Ovary (tissue), 9 donors: ENCODE results near the gene KCNN3. TPM values are rescaled to one million over a fixed set of nuclear protein-coding genes. Genes with fewer than 3 reads are reported as not detected.

Source experiments
- DNase-seq, 5 donors: peaks; one replicate each; pipeline ENCODE4 v3.0.0-alpha.2; 2019 to 2020
- H3K27ac ChIP-seq, 2 donors: fragments of 200-600 bp; one replicate each; pipeline versions ENCODE4 v1.5.1 to v1.8.0; 2019 to 2022
- H3K27me3 ChIP-seq: fragments of 200-600 bp; one replicate; pipeline ENCODE4 v1.8.0; 2022
- H3K36me3 ChIP-seq: fragments of 200-600 bp; sonication (generic); one replicate; pipeline ENCODE4 v1.5.1; 2019
- H3K4me1 ChIP-seq: one replicate; pipeline ENCODE4 v1.8.1; 2013; ENCODE audit warnings: mild to moderate bottlenecking, moderate library complexity; ENCODE audit not compliant: insufficient read depth
- H3K4me3 ChIP-seq: fragments of 200-600 bp; sonication (generic); one replicate; pipeline ENCODE4 v1.5.1; 2017
- H3K9me3 ChIP-seq, 2 donors: fragments of 200-600 bp in 1 of 2; sonication (generic) in 1 of 2; one replicate each; pipeline versions ENCODE4 v1.5.1 to v1.8.1; 2013 to 2019; ENCODE audit warnings: mild to moderate bottlenecking in 1 of 2, moderate library complexity in 1 of 2
- EP300 ChIP-seq: sonication (generic); formaldehyde crosslinking; IDR thresholded peaks from one replicate; pipeline ENCODE4 v1.6.1; 2017; ENCODE audit warnings: antibody characterized with exemption
- POLR2A ChIP-seq: fragments of 450-650 bp; IDR thresholded peaks from one replicate; pipeline ENCODE4 v1.6.1; 2017; ENCODE audit warnings: antibody characterized with exemption, mild to moderate bottlenecking, moderate library complexity
- WGBS, 3 donors: extraction: QIAGEN DNeasy Blood & Tissue Kit in 1 of 3; methylation state at CpG; one replicate each; pipeline versions ENCODE4 v1.1.5 to v1.1.7; 2013 to 2017; 5-methylcytosine and 5-hydroxymethylcytosine counted together
- intact Hi-C, 4 donors: fragments of 100-400 bp; cut with DNase I; formaldehyde crosslinking; loops; one replicate each; pipeline versions ENCODE4 v1.11.0 to v1.15.1; 2022 to 2023
- polyA plus RNA-seq, 2 donors: library from polyadenylated mRNA; stranded (reverse); fragments of 200-250 nt in 1 of 2; fragments of 350-450 nt in 1 of 2; fragmentation: Illumina TruSeq in 1 of 2; extraction: RNeasy Lipid Tissue Mini Kit (QIAGEN cat#74804) in 1 of 2; gene quantifications; one replicate each; pipeline ENCODE4 v1.2.3, GENCODE V29; 2013 to 2014
- total RNA-seq, 7 donors: library from RNA; depleted of rRNA in 2 of 7; stranded (reverse); fragments of >200 nt in 2 of 7; fragmentation: NEBNext Ultra II Directional in 3 of 7; extraction: Animal tissue kit (Norgen Biotek cat#: 25700) in 3 of 7; gene quantifications; one replicate each; pipeline versions ENCODE4 v1.1.0 to v1.2.4, GENCODE V29; 2016 to 2023
- TF ChIP-seq, protein P1 (sequence below), 3 donors: fragments of 450-650 bp in 2 of 3; fragments of 200-600 bp in 1 of 3; IDR thresholded peaks; one replicate each; pipeline versions ENCODE4 v1.5.1 to v1.8.0; 2016 to 2022; ENCODE audit warnings: antibody characterized with exemption in 3 of 3, mild to moderate bottlenecking in 1 of 3
- donor health status: DM: no; HTN: no; CAD: no; lungs with moderate emphysema.
- donor health status: DM: no; HTN: no; CAD: no.
- donor health status: Bipolar disorder and iron deficiency.
- donor health status: DM: yes; HTN: yes; CAD: no.
- donor health status: DM: no; HTN: no; CAD: no.
- donor health status: DM: yes; HTN: yes; CAD: no.

The KCNN3 gene
- total and polyA plus RNA-seq, 9 donors = 0.71 to 6.1 (median 1.7) TPM

DNA sequence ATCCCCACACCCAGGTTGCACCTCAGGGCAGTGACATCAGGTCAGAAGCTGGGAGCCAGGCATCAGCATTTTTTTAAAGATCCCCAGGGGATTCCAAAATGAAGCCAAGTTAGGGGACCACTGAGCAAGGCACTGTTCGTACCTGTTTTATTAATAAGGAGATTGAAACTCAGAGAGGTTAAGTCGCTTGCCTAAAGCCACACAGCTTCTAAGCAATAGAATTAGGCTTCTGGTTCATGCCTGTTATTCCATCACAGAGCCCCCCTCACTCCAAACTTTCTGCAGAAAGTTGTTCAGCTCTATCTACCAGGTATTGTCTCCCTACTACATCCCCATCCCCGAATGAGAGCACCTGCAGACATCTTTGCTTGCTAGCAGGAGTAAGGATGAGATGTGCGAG is 28.7 kb downstream of the KCNN3 start:
- Histone ChIP-seq H3K27ac (no peak overlapping the region), H3K4me3 (no peak overlapping the region), H3K36me3 (no peaks in the 10 kb centered on the region), H3K9me3 (no peaks in the 10 kb centered on the region), H3K27me3 (no peaks in the 10 kb centered on the region), H3K4me1 (no peaks in the 10 kb centered on the region)
- TF ChIP-seq POLR2A (no peak), EP300 (no peak)
- TF ChIP-seq, protein P1, sequence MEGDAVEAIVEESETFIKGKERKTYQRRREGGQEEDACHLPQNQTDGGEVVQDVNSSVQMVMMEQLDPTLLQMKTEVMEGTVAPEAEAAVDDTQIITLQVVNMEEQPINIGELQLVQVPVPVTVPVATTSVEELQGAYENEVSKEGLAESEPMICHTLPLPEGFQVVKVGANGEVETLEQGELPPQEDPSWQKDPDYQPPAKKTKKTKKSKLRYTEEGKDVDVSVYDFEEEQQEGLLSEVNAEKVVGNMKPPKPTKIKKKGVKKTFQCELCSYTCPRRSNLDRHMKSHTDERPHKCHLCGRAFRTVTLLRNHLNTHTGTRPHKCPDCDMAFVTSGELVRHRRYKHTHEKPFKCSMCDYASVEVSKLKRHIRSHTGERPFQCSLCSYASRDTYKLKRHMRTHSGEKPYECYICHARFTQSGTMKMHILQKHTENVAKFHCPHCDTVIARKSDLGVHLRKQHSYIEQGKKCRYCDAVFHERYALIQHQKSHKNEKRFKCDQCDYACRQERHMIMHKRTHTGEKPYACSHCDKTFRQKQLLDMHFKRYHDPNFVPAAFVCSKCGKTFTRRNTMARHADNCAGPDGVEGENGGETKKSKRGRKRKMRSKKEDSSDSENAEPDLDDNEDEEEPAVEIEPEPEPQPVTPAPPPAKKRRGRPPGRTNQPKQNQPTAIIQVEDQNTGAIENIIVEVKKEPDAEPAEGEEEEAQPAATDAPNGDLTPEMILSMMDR (IDR thresholded peaks at IDR 0.05) = no peak
- intact Hi-C loops = no loop called here
- DNase-seq = no peak
- WGBS, 3 donors = 85 to 99% (median 98%) methylated on average over 4 of the region's 4 CpGs

DNA sequence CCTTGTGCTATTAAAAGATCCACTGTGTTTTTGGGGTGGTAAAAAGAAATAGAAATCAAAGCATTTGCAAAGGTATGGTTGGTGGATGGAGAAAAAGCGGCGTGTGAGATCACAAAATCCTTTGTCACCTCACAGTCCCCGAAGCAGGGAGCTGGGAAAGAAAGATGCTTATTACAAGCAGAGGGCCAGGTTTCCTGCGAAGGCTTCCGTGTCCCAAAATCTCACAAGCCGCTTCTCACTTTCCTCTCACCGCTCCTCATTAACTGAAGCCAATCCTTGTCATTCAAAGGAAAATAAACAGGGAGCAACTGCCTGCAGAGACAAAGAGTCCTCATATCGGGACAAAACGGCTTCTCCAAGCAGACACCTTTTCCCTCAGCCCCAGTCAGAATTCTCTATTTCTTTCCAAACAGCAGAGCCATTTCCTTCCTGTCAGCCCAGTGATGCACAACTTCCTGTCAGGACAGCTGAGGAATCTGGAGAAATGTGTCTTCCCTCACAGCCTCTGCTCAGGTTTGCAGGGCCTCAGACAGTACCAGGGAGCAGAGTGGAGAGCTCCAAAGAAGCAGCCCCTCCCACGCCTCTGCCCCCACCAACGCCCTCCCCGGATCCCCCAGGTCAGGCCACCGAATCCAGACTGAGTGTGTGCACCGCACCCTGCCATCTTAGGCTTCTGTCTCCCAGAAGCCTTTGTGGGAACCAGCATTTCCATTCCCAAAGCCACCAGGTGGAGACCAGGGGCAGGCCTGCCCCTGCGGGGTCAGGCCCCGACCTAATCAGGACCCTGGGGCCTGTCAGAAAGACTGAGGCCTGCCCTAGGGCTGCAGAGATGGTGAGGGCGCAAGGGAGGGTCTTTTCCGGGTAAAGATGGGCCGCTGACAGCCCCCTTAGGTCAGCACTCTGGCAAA is 29.6 kb downstream of the KCNN3 start:
- no peaks in the 10 kb centered on the region for H3K27me3 ChIP-seq
- intact Hi-C loops = no loop called here
- H3K27ac ChIP-seq = no peak overlapping the region
- DNase-seq = no peak
- no peak for TF ChIP-seq EP300
- no peak for TF ChIP-seq POLR2A
- TF ChIP-seq, protein P1 (IDR thresholded peaks at IDR 0.05) = no peak
- H3K9me3 ChIP-seq = no peaks in the 10 kb centered on the region
- no peaks in the 10 kb centered on the region for H3K4me1 ChIP-seq
- H3K4me3 ChIP-seq = no peak overlapping the region
- no peaks in the 10 kb centered on the region for H3K36me3 ChIP-seq
- 73 to 86% (median 81%) methylated on average over 19 of the region's 19 CpGs for WGBS, 3 donors

GRCh38 chr1:154839691-154840090 is 30.4 kb downstream of the KCNN3 start:
- 63 to 89% (median 80%) methylated on average over 3 of the region's 3 CpGs for WGBS, 3 donors
- no peak for TF ChIP-seq POLR2A
- TF ChIP-seq, protein P1 (IDR thresholded peaks at IDR 0.05) = no peak
- TF ChIP-seq EP300 = no peak
- no peaks in the 10 kb centered on the region for H3K36me3 ChIP-seq
- H3K9me3 ChIP-seq = no peaks in the 10 kb centered on the region
- no peaks in the 10 kb centered on the region for H3K27me3 ChIP-seq
- no peak for DNase-seq
- no peak overlapping the region for H3K27ac ChIP-seq
- H3K4me3 ChIP-seq = no peak overlapping the region
- H3K4me1 ChIP-seq = no peaks in the 10 kb centered on the region
- intact Hi-C loops = no loop called here

DNA sequence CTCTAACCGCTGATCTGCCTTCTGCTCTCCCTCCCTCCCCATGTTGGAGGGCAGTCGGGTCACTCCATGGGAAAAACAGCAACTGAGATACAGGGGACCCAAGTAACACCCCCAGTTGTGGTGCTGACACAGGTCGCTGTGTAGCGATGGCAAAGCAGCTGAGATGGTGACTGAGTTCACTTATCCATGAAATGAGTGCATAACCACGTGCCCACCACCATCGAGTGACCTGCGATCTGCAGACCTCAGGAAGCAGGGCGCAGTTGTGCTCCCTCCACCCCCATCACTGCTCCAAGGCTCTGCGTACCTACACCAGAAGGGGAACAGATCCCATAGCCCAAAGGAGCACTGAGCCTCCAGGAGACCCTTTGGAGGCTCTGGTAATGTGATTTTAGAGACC is 31.1 kb downstream of the KCNN3 start:
- intact Hi-C loops = no loop called here
- no peak for DNase-seq

More for the DNA sequence above, 31.1 kb downstream of the KCNN3 start:
- WGBS, 3 donors = 93 to 95% (median 94%) methylated on average over 9 of the region's 9 CpGs
- TF ChIP-seq, protein P1 (IDR thresholded peaks at IDR 0.05) = no peak
- TF ChIP-seq POLR2A (no peak), EP300 (no peak)
- Histone ChIP-seq H3K4me1 (no peaks in the 10 kb centered on the region), H3K9me3 (no peaks in the 10 kb centered on the region), H3K4me3 (no peak overlapping the region), H3K36me3 (no peaks in the 10 kb centered on the region), H3K27me3 (no peaks in the 10 kb centered on the region), H3K27ac (no peak overlapping the region)
